IMR-90 (cell line): ENCODE data around the gene DSP. TPM values are rescaled to one million over a fixed set of nuclear protein-coding genes. Genes with fewer than 3 reads are reported as not detected.

ENCODE experiments used
- ATAC-seq: fragments of 200-7000 bp; cut with Tn5 transposase; 2 replicates; pipeline ENCODE4 v1.9.1; 2020; ENCODE audit warnings: low read depth, mild to moderate bottlenecking, moderate library complexity
- BruUV-seq: library from RNA; stranded (reverse); fragments of 400-500 nt; replicated peaks from 2 replicates; lab custom pipeline; 2021; lab: Mats Ljungman, UMichigan
- CTCF ChIA-PET: fragments of 300-600 bp; formaldehyde crosslinking; extraction: SDS; loops from one replicate; lab custom pipeline; 2021; ENCODE audit warnings: antibody characterized with exemption; lab: Yijun Ruan, JAX
- POLR2A ChIA-PET: fragments of 300-600 bp; sonication (Branson Sonifier 250); formaldehyde crosslinking; loops from one replicate; lab custom pipeline; 2022; ENCODE audit warnings: antibody characterized with exemption; ENCODE audit not compliant: unreplicated experiment; lab: Charles Lee
- DNase-seq: peaks from one replicate; pipeline ENCODE4 v3.0.0; 2013
- H2AFZ ChIP-seq: replicated peaks from 2 replicates; pipeline ENCODE3; 2013; ENCODE audit warnings: low read length, mild to moderate bottlenecking; ENCODE audit not compliant: poor library complexity
- H2AK5ac ChIP-seq: 2 replicates; pipeline ENCODE4 v1.6.1; 2013; ENCODE audit warnings: low read depth, low read length, inconsistent platforms
- H2AK9ac ChIP-seq: replicated peaks from 2 replicates; pipeline ENCODE3; 2013; ENCODE audit warnings: mild to moderate bottlenecking, low read depth, low read length, moderate library complexity; ENCODE audit not compliant: poor library complexity
- H2BK120ac ChIP-seq: 2 replicates; pipeline ENCODE4 v1.6.1; 2013; ENCODE audit warnings: low read depth, low read length, inconsistent platforms
- H2BK15ac ChIP-seq: 3 replicates; pipeline ENCODE4 v1.6.1; 2013; ENCODE audit warnings: low read depth, low read length, inconsistent platforms
- H2BK20ac ChIP-seq: 2 replicates; pipeline ENCODE4 v1.6.1; 2013; ENCODE audit warnings: low read depth, mild to moderate bottlenecking, inconsistent platforms, low read length, moderate library complexity
- H2BK5ac ChIP-seq: 2 replicates; pipeline ENCODE4 v1.6.1; 2013; ENCODE audit warnings: mild to moderate bottlenecking, low read depth, low read length, inconsistent platforms; ENCODE audit not compliant: poor library complexity, severe bottlenecking
- H3K14ac ChIP-seq: replicated peaks from 2 replicates; pipeline ENCODE4 v1.6.1; 2013; ENCODE audit warnings: low read depth, low read length, inconsistent platforms
- H3K18ac ChIP-seq: 2 replicates; pipeline ENCODE4 v1.6.1; 2013; ENCODE audit warnings: low read depth, low read length, control low read depth
- H3K23ac ChIP-seq: 2 replicates; pipeline ENCODE4 v1.6.1; 2013; ENCODE audit warnings: low read depth, low read length, inconsistent platforms
- H3K27ac ChIP-seq: 2 replicates; pipeline ENCODE4 v1.5.1; 2013; ENCODE audit warnings: mild to moderate bottlenecking, control low read depth, low read length; ENCODE audit not compliant: insufficient read depth
- H3K27me3 ChIP-seq: 2 replicates; pipeline ENCODE4 v1.6.1; 2013; ENCODE audit warnings: low read length; ENCODE audit not compliant: control insufficient read depth, insufficient read depth
- H3K36me3 ChIP-seq: 2 replicates; pipeline ENCODE4 v1.6.1; 2013; ENCODE audit warnings: low read length, mixed read lengths; ENCODE audit not compliant: control insufficient read depth, insufficient read depth
- H3K4ac ChIP-seq: 2 replicates; pipeline ENCODE4 v1.6.1; 2013; ENCODE audit warnings: low read depth, low read length, inconsistent platforms
- H3K4me1 ChIP-seq: 2 replicates; pipeline ENCODE4 v1.6.1; 2013; ENCODE audit warnings: low read length, mixed read lengths; ENCODE audit not compliant: control insufficient read depth, insufficient read depth
- H3K4me2 ChIP-seq: 2 replicates; pipeline ENCODE4 v1.6.1; 2013; ENCODE audit warnings: low read depth, mild to moderate bottlenecking, control low read depth, low read length, moderate library complexity
- H3K4me3 ChIP-seq: 2 replicates; pipeline ENCODE4 v1.5.1; 2013; ENCODE audit warnings: low read depth, mild to moderate bottlenecking, control low read depth, low read length, moderate library complexity; ENCODE audit not compliant: insufficient read depth
- H3K56ac ChIP-seq: 2 replicates; pipeline ENCODE4 v1.6.1; 2013; ENCODE audit warnings: low read length, inconsistent platforms; ENCODE audit not compliant: insufficient read depth; ENCODE audit errors: extremely low read depth
- H3K79me1 ChIP-seq, 2 experiments: 2 replicates each; pipeline ENCODE4 v1.6.1; 2013; ENCODE audit warnings: low read length in 2 of 2, inconsistent platforms in 1 of 2, low read depth in 1 of 2
- H3K9ac ChIP-seq: 2 replicates; pipeline ENCODE4 v1.6.1; 2013; ENCODE audit warnings: low read depth, low read length, control low read depth
- H3K9me1 ChIP-seq: 2 replicates; pipeline ENCODE4 v1.6.1; 2013; ENCODE audit warnings: low read length, inconsistent platforms; ENCODE audit not compliant: insufficient read depth
- H3K9me3 ChIP-seq: 2 replicates; pipeline ENCODE4 v1.6.1; 2013; ENCODE audit warnings: low read length; ENCODE audit not compliant: control insufficient read depth, insufficient read depth
- H4K20me1 ChIP-seq: 2 replicates; pipeline ENCODE4 v1.6.1; 2013; ENCODE audit warnings: low read length, inconsistent platforms; ENCODE audit not compliant: insufficient read depth
- H4K5ac ChIP-seq: 2 replicates; pipeline ENCODE4 v1.6.1; 2013; ENCODE audit warnings: mild to moderate bottlenecking, low read depth, low read length, control low read depth
- H4K8ac ChIP-seq, 2 experiments: 2 replicates each; pipeline ENCODE4 v1.6.1; 2013; ENCODE audit warnings: low read depth in 2 of 2, low read length in 2 of 2, control low read depth in 1 of 2, inconsistent platforms in 1 of 2
- H4K91ac ChIP-seq: 2 replicates; pipeline ENCODE4 v1.6.1; 2013; ENCODE audit warnings: low read depth, low read length, inconsistent platforms; ENCODE audit not compliant: insufficient read depth
- BHLHE40 ChIP-seq: fragments of 150-350 bp; IDR thresholded peaks from 2 replicates; pipeline ENCODE4 v1.6.1; 2016; ENCODE audit warnings: mild to moderate bottlenecking, low read depth, low read length
- CEBPB ChIP-seq: IDR thresholded peaks from 2 replicates; pipeline ENCODE4 v1.6.1; 2012; ENCODE audit warnings: low read depth, low read length, improper control_type of control experiment
- CHD1 ChIP-seq: IDR thresholded peaks from 2 replicates; pipeline ENCODE4 v1.6.1; 2012; ENCODE audit warnings: low read depth, low read length, improper control_type of control experiment
- MXI1 ChIP-seq: IDR thresholded peaks from 2 replicates; pipeline ENCODE4 v1.6.1; 2012; ENCODE audit warnings: low read depth, mild to moderate bottlenecking, low read length, moderate library complexity, borderline replicate concordance
- NFE2L2 ChIP-seq: fragments of 150-350 bp; IDR thresholded peaks from 2 replicates; pipeline ENCODE4 v1.6.1; 2016; ENCODE audit warnings: low read depth, mild to moderate bottlenecking, low read length
- RAD21 ChIP-seq: IDR thresholded peaks from 2 replicates; pipeline ENCODE4 v1.6.1; 2012; ENCODE audit warnings: low read length, improper control_type of control experiment
- RCOR1 ChIP-seq: IDR thresholded peaks from 2 replicates; pipeline ENCODE4 v1.6.1; 2012; ENCODE audit warnings: mild to moderate bottlenecking, low read length, improper control_type of control experiment; ENCODE audit not compliant: insufficient replicate concordance
- USF2 ChIP-seq: fragments of 150-350 bp; IDR thresholded peaks from 2 replicates; pipeline ENCODE4 v1.6.1; 2017; ENCODE audit warnings: mild to moderate bottlenecking, antibody characterized with exemption, low read length, low read depth
- WGBS, 2 experiments: methylation state at CpG; one replicate each; pipeline versions ENCODE4 v1.1.5 to v1.1.7; 2013; ENCODE audit warnings: missing lambda C conversion rate in 2 of 2; ENCODE audit not compliant: insufficient read length in 1 of 2; ENCODE audit errors: extremely low coverage in 2 of 2; 5-methylcytosine and 5-hydroxymethylcytosine counted together
- dilution Hi-C: fragments of 300-500 bp; cut with HindIII; formaldehyde crosslinking; loops from one replicate; pipeline ENCODE4 v1.14.3; 2018; ENCODE audit warnings: low sequenced_read_pairs; ENCODE audit not compliant: unreplicated experiment
- in situ Hi-C: fragments of 300-500 bp; cut with MboI; formaldehyde crosslinking; loops from 3 replicates; pipeline ENCODE4 v1.14.3; 2019; ENCODE audit warnings: low sequenced_read_pairs, inconsistent platforms, mixed read lengths
- intact Hi-C: fragments of 100-400 bp; cut with micrococcal nuclease; formaldehyde crosslinking; loops from 2 replicates; pipeline ENCODE4 v1.10.0; 2022
- polyA plus RNA-seq, 3 experiments: library from polyadenylated mRNA; depleted of rRNA; stranded (reverse); fragments of >200 nt; gene quantifications; 2 replicates each; pipeline ENCODE4 v1.2.3, GENCODE V29; 2012; ENCODE audit warnings: low replicate concordance in 1 of 3
- total RNA-seq: library from RNA; depleted of rRNA; stranded (reverse); fragments of >200 nt; gene quantifications from 2 replicates; pipeline ENCODE4 v1.2.3, GENCODE V29; 2012

The DSP gene
- total and polyA plus RNA-seq, 2 of the 4 experiments (the other 2 are of a cell fraction) = 7.1 to 20.1 TPM

GRCh38 chr6:7494638-7495037 lies 46.8 kb upstream of the DSP start:
- dilution Hi-C loops = no loop called here
- in situ Hi-C loops = no loop called here
- no peak overlapping the region for H3K23ac ChIP-seq
- DNase-seq (no peak), ATAC-seq (no peak)
- intact Hi-C loops = no loop called here
- H3K4me2 ChIP-seq = no peak overlapping the region
- no peaks in the 10 kb centered on the region; the same call in 1 of the 2 replicates for H3K9me3 ChIP-seq
- H4K20me1 ChIP-seq = no peaks in the 10 kb centered on the region
- CTCF ChIA-PET = no interaction called here
- TF ChIP-seq CEBPB = no peak
- TF ChIP-seq MXI1 = no peak
- TF ChIP-seq RCOR1 = no peak
- no peak for TF ChIP-seq RAD21
- no peak for TF ChIP-seq CHD1
- no peak for TF ChIP-seq USF2
- TF ChIP-seq NFE2L2 = no peak
- no peak for TF ChIP-seq BHLHE40
- no peak overlapping the region for H3K56ac ChIP-seq
- H2BK5ac ChIP-seq = no peak overlapping the region
- H2BK120ac ChIP-seq = no peak overlapping the region
- POLR2A ChIA-PET = no interaction called here
- no peak overlapping the region for H3K14ac ChIP-seq
- H3K79me1 ChIP-seq = no peaks in the 10 kb centered on the region
- H2AK9ac ChIP-seq = no peak overlapping the region
- no peak overlapping the region for H3K9ac ChIP-seq
- H2BK15ac ChIP-seq = no peak overlapping the region
- no peaks in the 10 kb centered on the region for H3K36me3 ChIP-seq
- H3K27ac ChIP-seq = no peak overlapping the region
- H2BK20ac ChIP-seq = no peak overlapping the region
- no peak overlapping the region for H3K4ac ChIP-seq
- no peak overlapping the region for H2AFZ ChIP-seq
- no peak overlapping the region for H2AK5ac ChIP-seq
- H3K4me3 ChIP-seq = no peak overlapping the region
- no peaks in the 10 kb centered on the region for H3K4me1 ChIP-seq
- no CpG with 5 or more reads among the region's 7 CpGs for WGBS, 2 experiments
- no TSS peak for BruUV-seq
- peaks cover 10% of the 10 kb centered on the region; the same call in 1 of the 2 replicates for H3K27me3 ChIP-seq
- H4K91ac ChIP-seq = no peak overlapping the region
- no peak overlapping the region for H3K18ac ChIP-seq
- no peaks in the 10 kb centered on the region for H3K9me1 ChIP-seq
- H4K5ac ChIP-seq = no peak overlapping the region
- H4K8ac ChIP-seq = no peak overlapping the region
